ENCODE data around the gene EID2.

EID2 gene

GRCh38 chr19:39497996-39498797, 41.8 kb downstream of the EID2 start:
- TF ChIP-seq CTCF (IDR thresholded peaks at IDR 0.05; ENCODE audit: insufficient read depth, low read length, missing control alignments): peak; percentile 45
- no peak for DNase-seq (ENCODE audit: low read depth, low spot score)
- peak overlapping the region; percentile 20; the same call in 1 of the 2 replicates for H3K4me3 ChIP-seq (ENCODE audit: low read depth, low read length)
- CTCF ChIA-PET: interaction anchor here (1.1 to 7.6 kb wide), 7 partner anchors 8 to 63 kb away, joined by 3 to 45 read pairs (median 4); partner anchors contain the start of genes EID2, EID2B and RPS16
- POLR2A ChIA-PET: no interaction called here

GRCh38 chr19:39497701-39497995, 42.3 kb downstream of the EID2 start:
- DNase-seq (ENCODE audit: low read depth, low spot score): no peak
- no peak for TF ChIP-seq CTCF (IDR thresholded peaks at IDR 0.05; ENCODE audit: insufficient read depth, low read length, missing control alignments)
- POLR2A ChIA-PET: no interaction called here
- H3K4me3 ChIP-seq (ENCODE audit: low read depth, low read length): no peak overlapping the region
- CTCF ChIA-PET: interaction anchor here (1.1 to 7.6 kb wide), 6 partner anchors 7 to 62 kb away, joined by 3 to 45 read pairs (median 4); partner anchors contain the start of genes EID2, EID2B and RPS16

DNA sequence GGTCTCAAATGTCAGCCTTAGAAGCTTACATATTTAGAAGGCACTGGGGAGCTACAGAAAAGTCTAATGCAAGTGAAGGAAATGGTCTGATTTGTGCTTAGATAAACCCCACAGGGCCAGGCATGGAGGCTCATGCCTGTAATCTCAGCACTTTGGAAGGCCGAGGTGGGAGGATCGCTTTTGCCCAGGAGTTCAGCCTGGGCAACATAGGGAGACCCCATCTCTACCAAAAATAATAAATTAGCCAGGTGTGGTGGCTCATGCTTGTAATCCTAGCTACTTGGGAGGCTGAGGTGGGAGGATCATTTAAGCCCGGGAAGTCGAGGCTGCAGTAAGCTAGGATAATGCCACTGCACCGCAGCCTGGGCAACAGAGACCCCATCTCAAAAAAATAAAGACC, 43.9 kb downstream of the EID2 start:
- no peak for TF ChIP-seq CTCF (IDR thresholded peaks at IDR 0.05; ENCODE audit: insufficient read depth, low read length, missing control alignments)
- DNase-seq (ENCODE audit: low read depth, low spot score): no peak
- POLR2A ChIA-PET: interaction anchor here (1.2 kb wide), 2 partner anchors 16 to 60 kb away, joined by 3 to 5 read pairs; partner anchors contain the start of genes RPS16 and TIMM50

GRCh38 chr19:39494661-39495060, 45.3 kb downstream of the EID2 start:
- H3K4me3 ChIP-seq (ENCODE audit: low read depth, low read length): no peak overlapping the region
- ChIA-PET CTCF (interaction anchor here (0.9 to 7.6 kb wide), 2 partner anchors 20 to 39 kb away, joined by 3 to 45 read pairs; partner anchors contain the start of gene EID2B), POLR2A (no interaction called here)
- DNase-seq (ENCODE audit: low read depth, low spot score): no peak
- TF ChIP-seq CTCF (IDR thresholded peaks at IDR 0.05; ENCODE audit: insufficient read depth, low read length, missing control alignments): no peak

More for the DNA sequence above, 43.9 kb downstream of the EID2 start:
- no peak overlapping the region for H3K4me3 ChIP-seq (ENCODE audit: low read depth, low read length)
- CTCF ChIA-PET: interaction anchor here (0.7 to 7.6 kb wide), 5 partner anchors 9 to 56 kb away, joined by 3 to 45 read pairs (median 4); partner anchors contain the start of gene EID2B

DNA sequence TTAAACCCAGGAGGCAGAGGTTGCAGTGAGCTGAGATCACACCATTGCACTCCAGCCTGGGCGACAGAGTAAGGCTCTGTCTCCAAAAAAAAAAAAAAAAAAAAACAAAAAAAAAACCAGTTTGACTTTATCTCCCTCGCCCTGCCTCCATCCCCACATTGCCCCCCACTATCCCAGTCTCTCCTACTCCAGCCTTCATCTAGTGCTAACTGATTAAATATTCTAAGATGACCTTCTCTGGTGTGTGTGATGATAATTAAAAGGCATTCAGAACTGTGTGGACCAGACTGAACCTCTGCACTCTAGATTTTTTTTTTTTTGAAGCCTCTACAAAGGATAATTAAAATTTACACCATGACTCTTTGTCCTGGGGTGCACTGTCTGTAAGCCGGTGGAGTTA, 47.2 kb downstream of the EID2 start:
- no peak for TF ChIP-seq CTCF (IDR thresholded peaks at IDR 0.05; ENCODE audit: insufficient read depth, low read length, missing control alignments)
- ChIA-PET POLR2A (no interaction called here), CTCF (interaction anchor here (0.7 to 1.2 kb wide), 3 partner anchors 9 to 40 kb away, joined by 3 read pairs; partner anchors contain the start of gene EID2B)
- no peak overlapping the region for H3K4me3 ChIP-seq (ENCODE audit: low read depth, low read length)
- no peak for DNase-seq (ENCODE audit: low read depth, low spot score)

DNA sequence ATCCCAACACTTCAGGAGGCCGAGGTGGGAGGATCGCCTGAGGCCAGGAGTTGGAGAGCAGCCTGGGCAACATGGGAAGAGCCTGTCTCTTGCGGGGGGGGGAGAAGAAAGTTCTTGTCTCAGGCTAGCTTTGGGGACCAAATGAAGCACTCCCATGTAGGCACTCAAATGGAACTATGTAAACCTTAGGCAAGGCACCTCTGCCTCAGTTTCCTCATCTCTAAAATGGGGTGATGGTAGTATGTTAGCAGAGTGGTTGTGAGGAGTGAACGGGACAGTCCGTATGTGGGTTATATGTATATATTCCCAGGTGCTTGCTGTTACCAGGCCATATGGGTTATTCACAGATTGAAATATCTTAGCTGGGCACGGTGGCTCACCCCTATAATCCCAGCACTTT, 47.7 kb downstream of the EID2 start:
- ChIA-PET CTCF (interaction anchor here (0.7 to 0.9 kb wide), 2 partner anchors 10 to 11 kb away, joined by 3 read pairs; no protein-coding TSS in a partner anchor), POLR2A (no interaction called here)
- no peak for TF ChIP-seq CTCF (IDR thresholded peaks at IDR 0.05; ENCODE audit: insufficient read depth, low read length, missing control alignments)
- DNase-seq (ENCODE audit: low read depth, low spot score): no peak
- H3K4me3 ChIP-seq (ENCODE audit: low read depth, low read length): no peak overlapping the region
